SK-N-SH (cell line): Measurements from ENCODE around the gene PARVA. TPM values are rescaled to one million over a fixed set of nuclear protein-coding genes. Genes with fewer than 3 reads are reported as not detected.
A peak's percentile ranks its signal among the peaks of the same experiment; 100 is the strongest.

Experiments
- CHD2 ChIP-seq: fragments of 150-350 bp; IDR thresholded peaks from 2 replicates; pipeline ENCODE4 v1.6.1; 2018; ENCODE audit warnings: low read length; ENCODE audit not compliant: partially characterized antibody
- EP300 ChIP-seq, 2 experiments: IDR thresholded peaks; 2 replicates each; pipeline versions ENCODE4 v1.4.0 to v1.6.1; 2012; ENCODE audit warnings: borderline replicate concordance in 1 of 2, low read depth in 1 of 2, low read length in 1 of 2
- FOXJ3 ChIP-seq: sonication (generic); formaldehyde crosslinking; IDR thresholded peaks from 2 replicates; pipeline ENCODE4 v1.5.1; 2020; ENCODE audit warnings: mild to moderate bottlenecking, missing genetic modification reagents
- FOXM1 ChIP-seq: IDR thresholded peaks from 2 replicates; pipeline ENCODE4 v1.4.0; 2012; ENCODE audit warnings: low read depth, mild to moderate bottlenecking
- GABPA ChIP-seq: IDR thresholded peaks from 2 replicates; pipeline ENCODE4 v1.4.0; 2012; ENCODE audit warnings: low read depth, mild to moderate bottlenecking
- GATA2 ChIP-seq: sonication (generic); formaldehyde crosslinking; IDR thresholded peaks from 2 replicates; pipeline ENCODE4 v1.5.0; 2020; ENCODE audit warnings: mild to moderate bottlenecking, missing genetic modification reagents
- MEF2A ChIP-seq: IDR thresholded peaks from 2 replicates; pipeline ENCODE4 v1.4.0; 2012; ENCODE audit warnings: low read depth, borderline replicate concordance
- MXI1 ChIP-seq: IDR thresholded peaks from 2 replicates; pipeline ENCODE4 v1.6.1; 2012; ENCODE audit warnings: mild to moderate bottlenecking, low read depth, low read length, improper control_type of control experiment
- NFIC ChIP-seq: IDR thresholded peaks from 2 replicates; pipeline ENCODE4 v1.4.0; 2012; ENCODE audit warnings: borderline replicate concordance
- NRF1 ChIP-seq: IDR thresholded peaks from 2 replicates; pipeline ENCODE4 v1.6.1; 2012; ENCODE audit warnings: low read depth, mild to moderate bottlenecking, low read length
- PBX3 ChIP-seq: IDR thresholded peaks from 2 replicates; pipeline ENCODE4; 2012
- RCOR1 ChIP-seq: fragments of 150-350 bp; IDR thresholded peaks from 2 replicates; pipeline ENCODE4 v1.6.1; 2017; ENCODE audit warnings: antibody characterized with exemption, low read length
- RFX5 ChIP-seq: IDR thresholded peaks from 2 replicates; pipeline ENCODE4 v1.6.1; 2012; ENCODE audit warnings: mild to moderate bottlenecking, improper control_type of control experiment, low read length
- RXRA ChIP-seq: IDR thresholded peaks from 2 replicates; pipeline ENCODE4 v1.4.0; 2012; ENCODE audit warnings: low read depth, mild to moderate bottlenecking, borderline replicate concordance
- SIN3A ChIP-seq: IDR thresholded peaks from 2 replicates; pipeline ENCODE4 v1.6.1; 2012; ENCODE audit warnings: low read depth, mild to moderate bottlenecking, low read length, moderate library complexity, borderline replicate concordance
- SMC3 ChIP-seq: IDR thresholded peaks from 2 replicates; pipeline ENCODE4 v1.6.1; 2012; ENCODE audit warnings: low read depth, low read length, improper control_type of control experiment
- TAF1 ChIP-seq: IDR thresholded peaks from 2 replicates; pipeline ENCODE4 v1.6.1; 2012; ENCODE audit warnings: low read depth, mild to moderate bottlenecking, low read length, moderate library complexity, borderline replicate concordance
- TCF12 ChIP-seq: IDR thresholded peaks from 2 replicates; pipeline ENCODE4 v1.4.0; 2012
- YY1 ChIP-seq: IDR thresholded peaks from 2 replicates; pipeline ENCODE4 v1.4.0; 2012; ENCODE audit warnings: low read depth, mild to moderate bottlenecking
- polyA plus RNA-seq, 3 experiments: library from polyadenylated mRNA; depleted of rRNA; stranded (reverse); fragments of >200 nt; gene quantifications; 2 replicates each; pipeline ENCODE4 v1.2.3, GENCODE V29; 2012
- TF ChIP-seq, protein P1 (sequence below): fragments of 200-600 bp; sonication (generic); IDR thresholded peaks from 2 replicates; pipeline ENCODE4 v1.6.1; 2017; ENCODE audit warnings: antibody characterized with exemption, mild to moderate bottlenecking, moderate library complexity
- TF ChIP-seq, protein P2 (sequence below): IDR thresholded peaks from 2 replicates; pipeline ENCODE4 v1.4.0; 2012; ENCODE audit warnings: low read depth
- TF ChIP-seq, protein P3 (sequence below): IDR thresholded peaks from 2 replicates; pipeline ENCODE4 v1.4.0; 2012; ENCODE audit warnings: low read depth, borderline replicate concordance

PARVA gene
- polyA plus RNA-seq, 1 of the 3 experiments (the other 2 are of a cell fraction), result 27.6 TPM

- no peak for TF ChIP-seq SMC3
- TF ChIP-seq TAF1, result no peak
- TF ChIP-seq RXRA, result peak; percentile 66; the same call in 1 of the 2 replicates
- TF ChIP-seq GABPA, result no peak
- TF ChIP-seq, protein P1, sequence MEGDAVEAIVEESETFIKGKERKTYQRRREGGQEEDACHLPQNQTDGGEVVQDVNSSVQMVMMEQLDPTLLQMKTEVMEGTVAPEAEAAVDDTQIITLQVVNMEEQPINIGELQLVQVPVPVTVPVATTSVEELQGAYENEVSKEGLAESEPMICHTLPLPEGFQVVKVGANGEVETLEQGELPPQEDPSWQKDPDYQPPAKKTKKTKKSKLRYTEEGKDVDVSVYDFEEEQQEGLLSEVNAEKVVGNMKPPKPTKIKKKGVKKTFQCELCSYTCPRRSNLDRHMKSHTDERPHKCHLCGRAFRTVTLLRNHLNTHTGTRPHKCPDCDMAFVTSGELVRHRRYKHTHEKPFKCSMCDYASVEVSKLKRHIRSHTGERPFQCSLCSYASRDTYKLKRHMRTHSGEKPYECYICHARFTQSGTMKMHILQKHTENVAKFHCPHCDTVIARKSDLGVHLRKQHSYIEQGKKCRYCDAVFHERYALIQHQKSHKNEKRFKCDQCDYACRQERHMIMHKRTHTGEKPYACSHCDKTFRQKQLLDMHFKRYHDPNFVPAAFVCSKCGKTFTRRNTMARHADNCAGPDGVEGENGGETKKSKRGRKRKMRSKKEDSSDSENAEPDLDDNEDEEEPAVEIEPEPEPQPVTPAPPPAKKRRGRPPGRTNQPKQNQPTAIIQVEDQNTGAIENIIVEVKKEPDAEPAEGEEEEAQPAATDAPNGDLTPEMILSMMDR, result no peak
- TF ChIP-seq EP300 (IDR thresholded peaks at IDR 0.05; ENCODE audit: borderline replicate concordance in 1 of 2, low read depth in 1 of 2, low read length in 1 of 2), result peak; percentile 13 to 78; a peak in 1 of 4 replicates
- peak; percentile 89 for TF ChIP-seq TCF12
- no peak for TF ChIP-seq GATA2
- peak; percentile 63 for TF ChIP-seq PBX3
- TF ChIP-seq MXI1, result no peak
- 0 out of 2 replicates have a peak, but pooled peaks have one; percentile 19 for TF ChIP-seq RCOR1
- TF ChIP-seq, protein P2, sequence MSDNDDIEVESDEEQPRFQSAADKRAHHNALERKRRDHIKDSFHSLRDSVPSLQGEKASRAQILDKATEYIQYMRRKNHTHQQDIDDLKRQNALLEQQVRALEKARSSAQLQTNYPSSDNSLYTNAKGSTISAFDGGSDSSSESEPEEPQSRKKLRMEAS, result peak; percentile 87
- TF ChIP-seq NRF1, result no peak
- TF ChIP-seq, protein P3, sequence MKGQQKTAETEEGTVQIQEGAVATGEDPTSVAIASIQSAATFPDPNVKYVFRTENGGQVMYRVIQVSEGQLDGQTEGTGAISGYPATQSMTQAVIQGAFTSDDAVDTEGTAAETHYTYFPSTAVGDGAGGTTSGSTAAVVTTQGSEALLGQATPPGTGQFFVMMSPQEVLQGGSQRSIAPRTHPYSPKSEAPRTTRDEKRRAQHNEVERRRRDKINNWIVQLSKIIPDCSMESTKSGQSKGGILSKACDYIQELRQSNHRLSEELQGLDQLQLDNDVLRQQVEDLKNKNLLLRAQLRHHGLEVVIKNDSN, result no peak
- TF ChIP-seq NFIC, result peak; percentile 97
- no peak for TF ChIP-seq FOXM1
- TF ChIP-seq CHD2, result no peak
- no peak for TF ChIP-seq MEF2A
- no peak for TF ChIP-seq FOXJ3 (CRISPR knock-in tag)
- TF ChIP-seq SIN3A, result peak; percentile 25; the same call in 1 of the 2 replicates
- peak; percentile 44; the same call in 1 of the 2 replicates for TF ChIP-seq YY1
- TF ChIP-seq RFX5, result no peak
Measured at GRCh38 chr11:12556788-12557384, 179.5 kb downstream of the PARVA start (continued).
